Upper lobe of right lung (tissue), 1 donor: ENCODE results near the gene DAB1. TPM values are rescaled to one million over a fixed set of nuclear protein-coding genes. Genes with fewer than 3 reads are reported as not detected.

Source experiments
- ATAC-seq: fragments of 200-7000 bp; cut with Tn5 transposase; one replicate; pipeline ENCODE4 v1.9.1; 2020; ENCODE audit warnings: mild to moderate bottlenecking, moderate library complexity
- DNase-seq: peaks from one replicate; pipeline ENCODE4 v3.0.0-alpha.2; 2020
- H3K27ac ChIP-seq: fragments of 200-600 bp; one replicate; pipeline ENCODE4 v1.8.0; 2022
- H3K27me3 ChIP-seq: fragments of 200-600 bp; one replicate; pipeline ENCODE4 v1.8.0; 2022; ENCODE audit warnings: mild to moderate bottlenecking
- H3K36me3 ChIP-seq: fragments of 200-600 bp; one replicate; pipeline ENCODE4 v1.8.0; 2022
- H3K4me1 ChIP-seq: fragments of 200-600 bp; one replicate; pipeline ENCODE4 v1.8.0; 2022
- H3K4me3 ChIP-seq: fragments of 200-600 bp; one replicate; pipeline ENCODE4 v1.8.0; 2022; ENCODE audit warnings: mild to moderate bottlenecking
- H3K9me3 ChIP-seq: fragments of 200-600 bp; one replicate; pipeline ENCODE4 v1.8.0; 2022
- CTCF ChIP-seq: fragments of 200-600 bp; IDR thresholded peaks from one replicate; pipeline ENCODE4 v1.8.0; 2022; ENCODE audit warnings: antibody characterized with exemption
- intact Hi-C: fragments of 100-400 bp; cut with DNase I; formaldehyde crosslinking; loops from one replicate; pipeline ENCODE4 v1.11.0; 2022
- total RNA-seq: library from RNA; stranded (reverse); fragmentation: NEBNext Ultra II Directional; extraction: Animal tissue kit (Norgen Biotek cat#: 25700); gene quantifications from one replicate; pipeline ENCODE4 v1.2.1, GENCODE V29; 2021
- donor health status: DM: no; HTN: yes; CAD: no; lungs with severe emphysema.

DAB1 gene
- total RNA-seq, 1 donor from 2014 or later, result 0.29 TPM

DNA sequence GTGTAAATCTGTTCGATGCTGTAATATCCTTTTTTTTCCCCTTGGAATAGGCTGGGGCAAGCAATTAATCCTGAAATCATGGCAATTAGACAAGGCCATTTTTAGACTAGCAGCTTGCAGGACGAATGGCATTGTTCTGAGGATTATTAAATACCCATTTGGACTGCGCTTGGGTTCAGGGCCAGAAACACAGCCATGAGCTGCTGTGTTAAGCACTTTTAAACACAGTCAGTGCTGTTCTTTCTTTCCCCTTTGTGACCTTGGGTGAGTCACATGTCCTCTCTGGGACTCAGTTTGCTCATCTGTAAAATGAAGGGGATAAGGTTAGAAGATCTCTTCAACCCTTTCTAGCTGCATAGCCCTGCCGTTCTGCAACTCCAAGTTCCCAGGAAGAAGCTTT lies 399.4 kb downstream of the DAB1 start:
- no peaks in the 10 kb centered on the region for H3K4me1 ChIP-seq
- ATAC-seq, result no peak
- intact Hi-C loops, result no loop called here

GRCh38 chr1:57020216-57020615 lies 403.6 kb downstream of the DAB1 start:
- Histone ChIP-seq H3K9me3 (no peaks in the 10 kb centered on the region), H3K4me3 (no peak overlapping the region), H3K27me3 (no peaks in the 10 kb centered on the region), H3K36me3 (no peaks in the 10 kb centered on the region), H3K27ac (no peak overlapping the region), H3K4me1 (no peaks in the 10 kb centered on the region)
- DNase-seq (no peak), ATAC-seq (no peak)
- TF ChIP-seq CTCF, result no peak
- intact Hi-C loops, result no loop called here

More for the DNA sequence above, 399.4 kb downstream of the DAB1 start:
- no peaks in the 10 kb centered on the region for H3K36me3 ChIP-seq
- H3K9me3 ChIP-seq, result no peaks in the 10 kb centered on the region
- no peak for DNase-seq
- TF ChIP-seq CTCF, result no peak
- H3K27ac ChIP-seq, result no peak overlapping the region
- H3K4me3 ChIP-seq, result no peak overlapping the region
- H3K27me3 ChIP-seq, result no peaks in the 10 kb centered on the region

- Histone ChIP-seq H3K27ac (no peak overlapping the region), H3K4me3 (no peak overlapping the region), H3K9me3 (no peaks in the 10 kb centered on the region), H3K4me1 (no peaks in the 10 kb centered on the region), H3K27me3 (no peaks in the 10 kb centered on the region), H3K36me3 (no peaks in the 10 kb centered on the region)
- intact Hi-C loops, result no loop called here
- no peak for DNase-seq
- no peak for TF ChIP-seq CTCF
- no peak for ATAC-seq
Measured at GRCh38 chr1:57019236-57019839, 404.5 kb downstream of the DAB1 start.

- no peak for DNase-seq
- H3K36me3 ChIP-seq, result no peaks in the 10 kb centered on the region
- ATAC-seq, result no peak
- intact Hi-C loops, result no loop called here
- no peaks in the 10 kb centered on the region for H3K9me3 ChIP-seq
- TF ChIP-seq CTCF, result no peak
- no peaks in the 10 kb centered on the region for H3K27me3 ChIP-seq
- H3K4me3 ChIP-seq, result no peak overlapping the region
- H3K4me1 ChIP-seq, result no peaks in the 10 kb centered on the region
- H3K27ac ChIP-seq, result no peak overlapping the region
Measured at GRCh38 chr1:57018119-57018518, 405.7 kb downstream of the DAB1 start.

GRCh38 chr1:57017717-57018116 lies 406.1 kb downstream of the DAB1 start:
- no peak for TF ChIP-seq CTCF
- Histone ChIP-seq H3K9me3 (no peaks in the 10 kb centered on the region), H3K4me3 (no peak overlapping the region), H3K4me1 (no peaks in the 10 kb centered on the region), H3K27me3 (no peaks in the 10 kb centered on the region), H3K36me3 (no peaks in the 10 kb centered on the region), H3K27ac (no peak overlapping the region)
- intact Hi-C loops, result no loop called here
- no peak for DNase-seq
- no peak for ATAC-seq

DNA sequence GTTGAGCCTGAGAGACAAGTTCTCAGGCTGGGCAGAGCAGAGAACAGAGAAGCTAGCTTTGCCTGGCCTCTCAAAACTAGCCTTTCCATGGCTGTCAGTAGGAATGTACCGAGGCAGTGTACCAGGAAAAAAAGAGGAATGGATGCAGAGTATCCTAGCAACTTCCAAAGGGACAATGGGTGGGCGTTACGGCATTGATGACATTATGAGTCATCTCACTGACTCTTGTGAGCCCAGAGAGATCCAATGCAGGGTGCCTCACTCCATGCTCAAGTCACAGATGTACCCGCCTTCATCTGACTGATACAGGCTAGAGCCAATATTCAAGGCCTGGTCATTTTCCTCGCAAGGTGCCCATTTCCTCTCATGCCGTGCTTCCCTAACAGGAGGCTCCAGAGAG lies 406.7 kb downstream of the DAB1 start:
- intact Hi-C loops, result no loop called here

More for the DNA sequence above, 406.7 kb downstream of the DAB1 start:
- H3K9me3 ChIP-seq, result no peaks in the 10 kb centered on the region
- no peak for TF ChIP-seq CTCF
- no peak overlapping the region for H3K4me3 ChIP-seq
- H3K36me3 ChIP-seq, result no peaks in the 10 kb centered on the region
- no peaks in the 10 kb centered on the region for H3K4me1 ChIP-seq
- no peak overlapping the region for H3K27ac ChIP-seq
- DNase-seq (no peak), ATAC-seq (no peak)
- no peaks in the 10 kb centered on the region for H3K27me3 ChIP-seq
